ENCODE data around the gene NONO.
"Not testable (repeated sequence)": the region's sequence is repeated elsewhere in the genome, so short reads cannot be mapped to it uniquely, and the experiment has no call there.

The NONO gene

DNA sequence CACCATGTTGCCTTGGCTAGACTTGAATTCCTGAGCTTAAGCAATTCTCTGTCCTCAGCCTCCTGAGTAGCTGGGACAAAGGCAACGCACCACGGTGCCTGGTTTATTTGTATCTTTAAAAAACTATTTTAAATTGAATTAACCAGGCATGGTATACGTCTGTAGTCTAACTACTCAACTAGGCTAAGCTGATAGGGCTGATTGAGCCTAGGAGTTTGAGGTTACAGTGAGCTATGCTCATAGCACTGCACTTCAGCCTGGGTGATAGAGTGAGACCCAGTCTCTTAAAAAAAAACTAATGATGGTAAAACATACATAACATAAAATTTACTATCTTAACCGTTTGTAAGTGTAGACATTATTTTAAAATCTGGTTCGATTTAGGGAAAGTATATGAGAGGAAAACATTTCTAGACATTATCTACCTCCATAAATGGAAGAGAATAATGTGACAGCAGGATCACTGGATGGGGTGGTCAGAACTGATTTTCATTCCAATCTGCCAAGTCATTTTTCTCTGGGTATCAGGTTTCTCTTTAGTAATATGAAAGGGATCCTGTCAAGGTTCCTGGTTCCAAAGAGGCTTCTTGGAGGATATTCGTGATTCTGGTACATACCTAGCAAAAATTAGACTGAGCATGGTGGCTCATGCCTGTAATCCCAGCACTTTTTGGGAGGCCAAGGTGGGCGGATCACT is 9.4 kb downstream of the NONO start:
- H3K36me3 ChIP-seq (ENCODE audit: control insufficient read depth, low read length), result peaks cover 81% of the 10 kb centered on the region
- H4K20me1 ChIP-seq (ENCODE audit: control insufficient read depth, insufficient read depth, low read depth, low read length), result no peaks in the 10 kb centered on the region
- no peak overlapping the region for H3K4me2 ChIP-seq (ENCODE audit: low read length)

DNA sequence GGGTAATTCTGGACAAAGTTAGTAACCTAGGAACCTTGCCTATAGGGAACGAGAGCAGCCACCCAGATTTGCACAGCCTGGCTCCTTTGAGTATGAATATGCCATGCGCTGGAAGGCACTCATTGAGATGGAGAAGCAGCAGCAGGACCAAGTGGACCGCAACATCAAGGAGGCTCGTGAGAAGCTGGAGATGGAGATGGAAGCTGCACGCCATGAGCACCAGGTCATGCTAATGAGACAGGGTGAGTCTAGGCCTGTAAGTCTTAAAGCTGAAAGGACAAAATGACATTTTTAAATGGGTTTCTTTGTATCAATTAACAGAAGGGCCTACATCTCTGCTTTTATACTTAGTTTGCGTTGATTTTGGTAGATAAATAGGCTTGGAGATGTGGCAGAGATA is 13.4 kb downstream of the NONO start:
- Histone ChIP-seq H3F3A (ENCODE audit: control insufficient read depth, insufficient read depth) (0 out of 2 replicates have a peak, but pooled peaks cover 3% of the 10 kb centered on the region), H4K20me1 (ENCODE audit: control insufficient read depth, insufficient read depth, low read depth, low read length) (no peaks in the 10 kb centered on the region), H3K79me2 (ENCODE audit: control insufficient read depth, low read length) (peaks cover 6% of the 10 kb centered on the region), H3K4me2 (ENCODE audit: low read length) (no peak overlapping the region), H3K4me3 (ENCODE audit: low read length) (no peak overlapping the region), H3K4me1 (ENCODE audit: control insufficient read depth, low read length) (no peaks in the 10 kb centered on the region), H3K36me3 (ENCODE audit: control insufficient read depth, low read length) (peaks cover 86% of the 10 kb centered on the region), H3K9me3 (ENCODE audit: control insufficient read depth, insufficient read depth, low read length) (no peaks in the 10 kb centered on the region), H3K27ac (ENCODE audit: low read depth, low read length) (no peak overlapping the region), H3K27me3 (ENCODE audit: control insufficient read depth, low read length) (no peaks in the 10 kb centered on the region), H3K9me2 (replicated peaks; ENCODE audit: control insufficient read depth, low read length) (no peaks in the 10 kb centered on the region)
- no peak for TF ChIP-seq EZH2phosphoT487 (IDR thresholded peaks at IDR 0.05; ENCODE audit: borderline replicate concordance, low read length)
- TF ChIP-seq, protein P1, sequence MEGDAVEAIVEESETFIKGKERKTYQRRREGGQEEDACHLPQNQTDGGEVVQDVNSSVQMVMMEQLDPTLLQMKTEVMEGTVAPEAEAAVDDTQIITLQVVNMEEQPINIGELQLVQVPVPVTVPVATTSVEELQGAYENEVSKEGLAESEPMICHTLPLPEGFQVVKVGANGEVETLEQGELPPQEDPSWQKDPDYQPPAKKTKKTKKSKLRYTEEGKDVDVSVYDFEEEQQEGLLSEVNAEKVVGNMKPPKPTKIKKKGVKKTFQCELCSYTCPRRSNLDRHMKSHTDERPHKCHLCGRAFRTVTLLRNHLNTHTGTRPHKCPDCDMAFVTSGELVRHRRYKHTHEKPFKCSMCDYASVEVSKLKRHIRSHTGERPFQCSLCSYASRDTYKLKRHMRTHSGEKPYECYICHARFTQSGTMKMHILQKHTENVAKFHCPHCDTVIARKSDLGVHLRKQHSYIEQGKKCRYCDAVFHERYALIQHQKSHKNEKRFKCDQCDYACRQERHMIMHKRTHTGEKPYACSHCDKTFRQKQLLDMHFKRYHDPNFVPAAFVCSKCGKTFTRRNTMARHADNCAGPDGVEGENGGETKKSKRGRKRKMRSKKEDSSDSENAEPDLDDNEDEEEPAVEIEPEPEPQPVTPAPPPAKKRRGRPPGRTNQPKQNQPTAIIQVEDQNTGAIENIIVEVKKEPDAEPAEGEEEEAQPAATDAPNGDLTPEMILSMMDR (IDR thresholded peaks at IDR 0.05; ENCODE audit: low read depth, low read length, poor library complexity, severe bottlenecking), result no peak

More for the DNA sequence above, 9.4 kb downstream of the NONO start:
- H3K4me1 ChIP-seq (ENCODE audit: control insufficient read depth, low read length), result no peaks in the 10 kb centered on the region
- no peak for TF ChIP-seq EZH2phosphoT487 (IDR thresholded peaks at IDR 0.05; ENCODE audit: borderline replicate concordance, low read length)
- TF ChIP-seq, protein P1 (IDR thresholded peaks at IDR 0.05; ENCODE audit: low read depth, low read length, poor library complexity, severe bottlenecking), result no peak
- H3K27ac ChIP-seq (ENCODE audit: low read depth, low read length), result no peak overlapping the region
- H3F3A ChIP-seq (ENCODE audit: control insufficient read depth, insufficient read depth), result no peaks in the 10 kb centered on the region
- no peaks in the 10 kb centered on the region for H3K9me2 ChIP-seq (replicated peaks; ENCODE audit: control insufficient read depth, low read length)
- H3K27me3 ChIP-seq (ENCODE audit: control insufficient read depth, low read length), result no peaks in the 10 kb centered on the region
- no peak overlapping the region for H3K4me3 ChIP-seq (ENCODE audit: low read length)
- H3K9me3 ChIP-seq (ENCODE audit: control insufficient read depth, insufficient read depth, low read length), result no peaks in the 10 kb centered on the region
- peaks cover 43% of the 10 kb centered on the region for H3K79me2 ChIP-seq (ENCODE audit: control insufficient read depth, low read length)

DNA sequence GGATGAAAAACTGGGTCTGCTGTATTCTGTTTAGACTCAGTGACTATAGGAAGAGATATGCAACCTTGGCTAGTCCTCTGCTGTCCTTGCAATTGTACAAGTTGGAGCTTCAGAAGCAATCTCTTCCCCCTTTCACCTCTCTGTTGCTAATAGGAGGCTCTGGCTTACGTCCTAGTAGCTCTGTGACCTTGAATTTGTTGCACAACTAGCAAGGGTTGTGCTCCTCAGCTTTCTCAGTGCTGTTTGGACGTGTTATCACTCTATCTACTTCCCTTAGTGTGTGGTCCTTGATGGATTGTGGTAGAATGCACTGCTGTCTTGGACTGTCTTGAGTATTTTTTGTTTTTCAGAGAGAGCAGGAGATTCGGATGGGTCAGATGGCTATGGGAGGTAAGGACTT is 14.7 kb downstream of the NONO start:
- Histone ChIP-seq H3F3A (ENCODE audit: control insufficient read depth, insufficient read depth) (0 out of 2 replicates have a peak, but pooled peaks cover 3% of the 10 kb centered on the region), H4K20me1 (ENCODE audit: control insufficient read depth, insufficient read depth, low read depth, low read length) (no peaks in the 10 kb centered on the region), H3K27ac (ENCODE audit: low read depth, low read length) (no peak overlapping the region), H3K9me3 (ENCODE audit: control insufficient read depth, insufficient read depth, low read length) (no peaks in the 10 kb centered on the region), H3K4me1 (ENCODE audit: control insufficient read depth, low read length) (no peaks in the 10 kb centered on the region), H3K79me2 (ENCODE audit: control insufficient read depth, low read length) (no peaks in the 10 kb centered on the region), H3K4me3 (ENCODE audit: low read length) (no peak overlapping the region), H3K36me3 (ENCODE audit: control insufficient read depth, low read length) (peaks cover 82% of the 10 kb centered on the region), H3K4me2 (ENCODE audit: low read length) (no peak overlapping the region), H3K27me3 (ENCODE audit: control insufficient read depth, low read length) (no peaks in the 10 kb centered on the region), H3K9me2 (replicated peaks; ENCODE audit: control insufficient read depth, low read length) (no peaks in the 10 kb centered on the region)
- TF ChIP-seq, protein P1 (IDR thresholded peaks at IDR 0.05; ENCODE audit: low read depth, low read length, poor library complexity, severe bottlenecking), result no peak

DNA sequence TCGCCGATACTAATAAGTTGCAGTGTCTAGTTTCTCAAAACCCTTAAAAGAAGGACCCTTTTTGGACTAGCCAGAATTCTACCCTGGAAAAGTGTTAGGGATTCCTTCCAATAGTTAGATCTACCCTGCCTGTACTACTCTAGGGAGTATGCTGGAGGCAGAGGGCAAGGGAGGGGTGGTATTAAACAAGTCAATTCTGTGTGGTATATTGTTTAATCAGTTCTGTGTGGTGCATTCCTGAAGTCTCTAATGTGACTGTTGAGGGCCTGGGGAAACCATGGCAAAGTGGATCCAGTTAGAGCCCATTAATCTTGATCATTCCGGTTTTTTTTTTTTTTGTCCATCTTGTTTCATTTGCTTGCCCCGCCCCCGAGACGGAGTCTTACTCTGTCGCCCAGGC is 16.6 kb downstream of the NONO start:
- H3F3A ChIP-seq (ENCODE audit: control insufficient read depth, insufficient read depth); H3K79me2 ChIP-seq (ENCODE audit: control insufficient read depth, low read length); H3K4me3 ChIP-seq (ENCODE audit: low read length); H3K27me3 ChIP-seq (ENCODE audit: control insufficient read depth, low read length); H3K4me2 ChIP-seq (ENCODE audit: low read length); H3K27ac ChIP-seq (ENCODE audit: low read depth, low read length); H4K20me1 ChIP-seq (ENCODE audit: control insufficient read depth, insufficient read depth, low read depth, low read length); H3K4me1 ChIP-seq (ENCODE audit: control insufficient read depth, low read length); H3K9me2 ChIP-seq (replicated peaks; ENCODE audit: control insufficient read depth, low read length); H3K9me3 ChIP-seq (ENCODE audit: control insufficient read depth, insufficient read depth, low read length): not testable (repeated sequence)
- H3K36me3 ChIP-seq (ENCODE audit: control insufficient read depth, low read length), result peaks cover 85% of the 10 kb centered on the region

DNA sequence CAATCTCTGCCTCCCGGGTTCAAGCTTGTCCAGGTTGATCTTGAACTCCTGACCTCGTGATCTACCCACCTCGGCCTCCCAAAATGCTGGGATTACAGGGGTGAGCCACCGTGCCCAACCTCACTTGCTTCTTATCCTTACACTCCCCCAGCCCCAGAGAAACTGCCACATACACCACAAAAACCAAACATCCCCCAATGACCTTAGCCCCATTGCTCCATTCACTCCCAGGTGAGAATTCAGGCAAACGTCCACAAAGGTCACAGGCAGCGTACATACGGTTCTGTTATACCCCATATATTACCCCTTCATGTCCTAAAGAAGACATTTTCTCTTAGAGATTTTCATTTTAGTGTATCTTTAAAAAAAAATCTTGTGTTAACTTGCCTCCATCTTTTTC is 17.1 kb downstream of the NONO start:
- not testable (repeated sequence) for H3K4me2 ChIP-seq (ENCODE audit: low read length); H4K20me1 ChIP-seq (ENCODE audit: control insufficient read depth, insufficient read depth, low read depth, low read length); H3F3A ChIP-seq (ENCODE audit: control insufficient read depth, insufficient read depth); H3K9me2 ChIP-seq (replicated peaks; ENCODE audit: control insufficient read depth, low read length); H3K4me1 ChIP-seq (ENCODE audit: control insufficient read depth, low read length); H3K4me3 ChIP-seq (ENCODE audit: low read length); H3K27ac ChIP-seq (ENCODE audit: low read depth, low read length); H3K79me2 ChIP-seq (ENCODE audit: control insufficient read depth, low read length); H3K9me3 ChIP-seq (ENCODE audit: control insufficient read depth, insufficient read depth, low read length); H3K27me3 ChIP-seq (ENCODE audit: control insufficient read depth, low read length)
- peaks cover 88% of the 10 kb centered on the region for H3K36me3 ChIP-seq (ENCODE audit: control insufficient read depth, low read length)
